ENCODE results near the gene PRR35. TPM values are rescaled to one million over a fixed set of nuclear protein-coding genes. Genes with fewer than 3 reads are reported as not detected.

PRR35 gene
- total RNA-seq, 4 donors from 2014 or later = not detected

- DNase-seq = no peak
Observed at GRCh38 chr16:523097-523741, 37.0 kb upstream of the PRR35 start.

DNA sequence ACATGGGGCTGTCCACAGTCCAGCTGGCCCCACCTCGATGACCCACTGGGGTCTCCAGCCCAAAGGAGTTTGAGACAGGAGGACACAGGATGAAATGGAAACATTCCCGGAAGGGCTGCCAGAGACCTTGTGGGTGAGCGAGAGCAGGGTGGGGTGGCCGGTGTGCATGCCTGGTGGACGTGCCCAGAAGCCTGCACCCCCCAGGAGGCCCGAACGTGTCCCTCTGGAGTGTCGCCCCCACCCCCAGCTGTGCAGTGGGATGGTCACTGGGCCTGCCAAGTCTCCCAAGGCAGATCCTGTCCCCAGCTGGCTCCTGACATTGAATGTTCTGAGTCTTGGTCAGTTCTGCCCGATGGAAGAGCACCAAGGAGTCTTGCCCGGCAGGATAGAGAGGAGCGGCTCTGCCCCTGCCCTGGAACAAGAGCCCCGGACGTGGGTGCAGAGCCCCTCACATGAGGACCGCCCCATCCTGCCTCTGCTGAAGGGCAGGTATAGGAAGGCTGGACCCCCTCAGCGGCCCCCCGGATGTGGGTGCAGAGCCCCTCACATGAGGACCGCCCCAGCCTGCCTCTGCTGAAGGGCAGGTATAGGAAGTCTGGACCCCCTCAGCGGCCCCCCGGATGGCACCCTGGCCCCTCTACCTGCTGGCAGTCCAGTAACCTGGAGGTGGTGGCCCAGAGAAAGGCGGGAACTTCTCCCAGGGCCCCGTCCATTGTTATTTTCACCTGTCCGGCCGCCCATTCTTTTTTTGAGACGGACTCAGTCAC is 35.7 kb upstream of the PRR35 start:
- TF ChIP-seq, protein P1, sequence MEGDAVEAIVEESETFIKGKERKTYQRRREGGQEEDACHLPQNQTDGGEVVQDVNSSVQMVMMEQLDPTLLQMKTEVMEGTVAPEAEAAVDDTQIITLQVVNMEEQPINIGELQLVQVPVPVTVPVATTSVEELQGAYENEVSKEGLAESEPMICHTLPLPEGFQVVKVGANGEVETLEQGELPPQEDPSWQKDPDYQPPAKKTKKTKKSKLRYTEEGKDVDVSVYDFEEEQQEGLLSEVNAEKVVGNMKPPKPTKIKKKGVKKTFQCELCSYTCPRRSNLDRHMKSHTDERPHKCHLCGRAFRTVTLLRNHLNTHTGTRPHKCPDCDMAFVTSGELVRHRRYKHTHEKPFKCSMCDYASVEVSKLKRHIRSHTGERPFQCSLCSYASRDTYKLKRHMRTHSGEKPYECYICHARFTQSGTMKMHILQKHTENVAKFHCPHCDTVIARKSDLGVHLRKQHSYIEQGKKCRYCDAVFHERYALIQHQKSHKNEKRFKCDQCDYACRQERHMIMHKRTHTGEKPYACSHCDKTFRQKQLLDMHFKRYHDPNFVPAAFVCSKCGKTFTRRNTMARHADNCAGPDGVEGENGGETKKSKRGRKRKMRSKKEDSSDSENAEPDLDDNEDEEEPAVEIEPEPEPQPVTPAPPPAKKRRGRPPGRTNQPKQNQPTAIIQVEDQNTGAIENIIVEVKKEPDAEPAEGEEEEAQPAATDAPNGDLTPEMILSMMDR (IDR thresholded peaks at IDR 0.05 in 4 of 5, conservative IDR thresholded peaks at IDR 0.05 in 1 of 5) = no peak
- intact Hi-C loops (cut with DNase I; ENCODE audit: low total_unique reads) (no loop called here), in situ Hi-C loops (cut with MboI; ENCODE audit: low sequenced_read_pairs in 4 of 4) (no loop called here)
- H3K27ac ChIP-seq = peak overlapping the region in 3 of 4 donors; percentile 34 to 99 (median 94)
- H3K27me3 ChIP-seq = no peaks in the 10 kb centered on the region
- peaks cover 25 to 34% of the 10 kb centered on the region in 2 donors for H3K4me1 ChIP-seq
- H3K9me3 ChIP-seq = no peaks in the 10 kb centered on the region
- DNase-seq (no peak), ATAC-seq (no peak)
- no peak overlapping the region for H3K4me3 ChIP-seq
- peaks cover 0 to 15% of the 10 kb centered on the region in 2 donors for H3K36me3 ChIP-seq

More at GRCh38 chr16:523097-523741, 37.0 kb upstream of the PRR35 start:
- peaks cover 0 to 15% of the 10 kb centered on the region in 2 donors for H3K36me3 ChIP-seq
- H3K4me3 ChIP-seq = no peak overlapping the region
- intact Hi-C loops (cut with DNase I; ENCODE audit: low total_unique reads) = no loop called here
- H3K27me3 ChIP-seq = no peaks in the 10 kb centered on the region
- no peaks in the 10 kb centered on the region for H3K9me3 ChIP-seq
- in situ Hi-C loops (cut with MboI; ENCODE audit: low sequenced_read_pairs in 4 of 4) = no loop called here
- H3K4me1 ChIP-seq = peaks cover 15 to 29% of the 10 kb centered on the region in 2 donors
- TF ChIP-seq, protein P1 (IDR thresholded peaks at IDR 0.05 in 4 of 5, conservative IDR thresholded peaks at IDR 0.05 in 1 of 5) = no peak
- no peak for TF ChIP-seq POLR2A (IDR thresholded peaks at IDR 0.05)
- ATAC-seq = no peak
- no peak overlapping the region for H3K27ac ChIP-seq

GRCh38 chr16:525123-525519 is 35.1 kb upstream of the PRR35 start:
- in situ Hi-C loops (cut with MboI; ENCODE audit: low sequenced_read_pairs in 4 of 4) (no loop called here), intact Hi-C loops (cut with DNase I; ENCODE audit: low total_unique reads) (no loop called here)
- Histone ChIP-seq H3K4me3 (no peak overlapping the region), H3K36me3 (peaks cover 0 to 14% of the 10 kb centered on the region in 2 donors), H3K27ac (peak overlapping the region; percentile 94 to 100 (median 98)), H3K9me3 (no peaks in the 10 kb centered on the region), H3K4me1 (peaks cover 26 to 39% of the 10 kb centered on the region in 2 donors), H3K27me3 (no peaks in the 10 kb centered on the region)
- TF ChIP-seq POLR2A (IDR thresholded peaks at IDR 0.05) = no peak
- TF ChIP-seq, protein P1 (IDR thresholded peaks at IDR 0.05 in 4 of 5, conservative IDR thresholded peaks at IDR 0.05 in 1 of 5) = no peak
- DNase-seq = no peak
- no peak for ATAC-seq

DNA sequence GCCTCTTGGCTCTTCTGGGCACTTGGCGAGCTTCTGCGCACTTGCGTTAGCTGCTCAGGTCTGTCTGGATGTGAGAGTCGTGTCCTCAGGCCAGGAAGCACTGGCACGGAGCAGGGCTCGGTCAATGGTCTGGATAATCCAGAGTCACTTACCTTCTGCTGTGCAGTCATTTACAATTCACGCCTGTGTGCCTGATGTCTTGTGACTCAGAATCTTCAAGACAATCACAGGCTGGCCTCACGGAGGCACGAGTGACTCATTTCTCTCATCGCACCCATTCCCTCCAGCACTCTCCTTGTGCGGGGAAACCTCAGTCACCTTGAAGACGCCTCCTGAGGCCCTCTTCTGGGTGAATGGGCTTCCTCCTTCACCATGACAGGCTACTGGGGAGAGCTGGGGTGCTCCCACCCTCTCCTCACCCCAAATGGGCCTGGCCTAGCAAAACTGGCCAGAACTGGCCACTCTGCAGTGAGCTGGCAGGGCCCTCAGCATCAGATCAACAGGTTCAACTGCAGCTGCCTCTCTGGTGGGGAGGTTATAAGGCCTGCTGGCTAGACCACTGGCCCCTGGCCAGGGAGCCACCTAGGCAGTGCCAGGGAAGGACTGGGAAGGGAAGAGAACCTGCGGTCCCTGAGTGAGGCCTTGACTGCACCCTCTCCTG is 34.5 kb upstream of the PRR35 start:
- no peaks in the 10 kb centered on the region for H3K27me3 ChIP-seq
- no peak for TF ChIP-seq POLR2A (IDR thresholded peaks at IDR 0.05)
- TF ChIP-seq, protein P1 (IDR thresholded peaks at IDR 0.05 in 4 of 5, conservative IDR thresholded peaks at IDR 0.05 in 1 of 5) = no peak
- peaks cover 0 to 8% of the 10 kb centered on the region in 2 donors for H3K36me3 ChIP-seq
- ATAC-seq (no peak), DNase-seq (no peak)
- H3K4me1 ChIP-seq = peaks cover 26 to 39% of the 10 kb centered on the region in 2 donors
- H3K9me3 ChIP-seq = no peaks in the 10 kb centered on the region
- in situ Hi-C loops (cut with MboI; ENCODE audit: low sequenced_read_pairs in 4 of 4) (no loop called here), intact Hi-C loops (cut with DNase I; ENCODE audit: low total_unique reads) (loop anchor here (2.0 kb wide), 2 partner anchors 101 to 111 kb away; partner anchors contain the start of genes METTL26 and RAB11FIP3)
- peak overlapping the region; percentile 94 to 100 (median 98) for H3K27ac ChIP-seq
- peak overlapping the region; percentile 77 to 87 (median 83) for H3K4me3 ChIP-seq

All from gastrocnemius medialis (tissue), 4 donors.